ENCODE results near the gene SPEF1. TPM values are rescaled to one million over a fixed set of nuclear protein-coding genes. Genes with fewer than 3 reads are reported as not detected.

Gene SPEF1
- total and polyA plus RNA-seq, 7 donors = 0.12 to 1.7 (median 0.24) TPM; not detected in 3

- H3K36me3 ChIP-seq (ENCODE audit: insufficient read depth in 1 of 2, low read depth in 1 of 2) = peaks cover 0 to 41% of the 10 kb centered on the region in 2 donors
- no peak for TF ChIP-seq CTCF (IDR thresholded peaks at IDR 0.05)
- H3K9me3 ChIP-seq = no peaks in the 10 kb centered on the region
- H3K27me3 ChIP-seq (ENCODE audit: insufficient read depth in 3 of 3, low read length in 2 of 3) = no peaks in the 10 kb centered on the region
- WGBS, 3 donors = 68 to 82% (median 68%) methylated on average over 11 of the region's 11 CpGs
- DNase-seq = peak in 1 of 2 donors; percentile 30
- intact Hi-C loops (cut with DNase I) = no loop called here
- no peak overlapping the region for H3K27ac ChIP-seq
- no peak for ATAC-seq
- peaks cover 21% of the 10 kb centered on the region for H3K4me1 ChIP-seq
- H3K4me3 ChIP-seq = no peak overlapping the region
Observed at GRCh38 chr20:3802524-3803239, 21.4 kb upstream of the SPEF1 start.

- H3K36me3 ChIP-seq (ENCODE audit: insufficient read depth in 1 of 2, low read depth in 1 of 2) = peaks cover 0 to 41% of the 10 kb centered on the region in 2 donors
- ATAC-seq (no peak), DNase-seq (peak in 1 of 2 donors; percentile 54)
- no peaks in the 10 kb centered on the region for H3K9me3 ChIP-seq
- H3K4me3 ChIP-seq = no peak overlapping the region
- no peak overlapping the region for H3K27ac ChIP-seq
- no peaks in the 10 kb centered on the region for H3K27me3 ChIP-seq (ENCODE audit: insufficient read depth in 3 of 3, low read length in 2 of 3)
- 71 to 95% (median 87%) methylated on average over 13 of the region's 13 CpGs for WGBS, 3 donors
- TF ChIP-seq CTCF (IDR thresholded peaks at IDR 0.05) = no peak
- intact Hi-C loops (cut with DNase I) = no loop called here
- peaks cover 18% of the 10 kb centered on the region for H3K4me1 ChIP-seq
Observed at GRCh38 chr20:3801846-3802245, 20.6 kb upstream of the SPEF1 start.

- 92 to 96% (median 94%) methylated on average over 4 of the region's 4 CpGs for WGBS, 3 donors
- Histone ChIP-seq H3K4me3 (no peak overlapping the region), H3K4me1 (peaks cover 14% of the 10 kb centered on the region), H3K36me3 (ENCODE audit: insufficient read depth in 1 of 2, low read depth in 1 of 2) (peaks cover 0 to 41% of the 10 kb centered on the region in 2 donors), H3K27me3 (ENCODE audit: insufficient read depth in 3 of 3, low read length in 2 of 3) (no peaks in the 10 kb centered on the region), H3K9me3 (no peaks in the 10 kb centered on the region), H3K27ac (no peak overlapping the region)
- intact Hi-C loops (cut with DNase I) = no loop called here
- DNase-seq = no peak
- ATAC-seq = no peak
- TF ChIP-seq CTCF (IDR thresholded peaks at IDR 0.05) = no peak
Observed at GRCh38 chr20:3801299-3801698, 20.1 kb upstream of the SPEF1 start.

GRCh38 chr20:3800878-3801260, 19.6 kb upstream of the SPEF1 start:
- WGBS, 3 donors = 88 to 95% (median 94%) methylated on average over 8 of the region's 8 CpGs
- H3K36me3 ChIP-seq (ENCODE audit: insufficient read depth in 1 of 2, low read depth in 1 of 2) = peaks cover 0 to 41% of the 10 kb centered on the region in 2 donors

More at GRCh38 chr20:3800878-3801260, 19.6 kb upstream of the SPEF1 start:
- no peak overlapping the region for H3K27ac ChIP-seq
- intact Hi-C loops (cut with DNase I) = no loop called here
- no peaks in the 10 kb centered on the region for H3K9me3 ChIP-seq
- TF ChIP-seq CTCF (IDR thresholded peaks at IDR 0.05) = no peak
- peak in 1 of 2 donors; percentile 26 for DNase-seq
- peaks cover 9% of the 10 kb centered on the region for H3K4me1 ChIP-seq
- no peak for ATAC-seq
- H3K4me3 ChIP-seq = no peak overlapping the region
- H3K27me3 ChIP-seq (ENCODE audit: insufficient read depth in 3 of 3, low read length in 2 of 3) = no peaks in the 10 kb centered on the region

Data from psoas muscle (tissue), 8 donors.